COR-L47 (cell line): ENCODE data around the gene PSAP.

Experiments used
- DNase-seq: peaks from one replicate; lab custom pipeline; 2025; lab: John Stamatoyannopoulos, UW

Gene PSAP

GRCh38 chr10:71844695-71845094, 6.4 kb downstream of the PSAP start:
- DNase-seq = no peak

DNA sequence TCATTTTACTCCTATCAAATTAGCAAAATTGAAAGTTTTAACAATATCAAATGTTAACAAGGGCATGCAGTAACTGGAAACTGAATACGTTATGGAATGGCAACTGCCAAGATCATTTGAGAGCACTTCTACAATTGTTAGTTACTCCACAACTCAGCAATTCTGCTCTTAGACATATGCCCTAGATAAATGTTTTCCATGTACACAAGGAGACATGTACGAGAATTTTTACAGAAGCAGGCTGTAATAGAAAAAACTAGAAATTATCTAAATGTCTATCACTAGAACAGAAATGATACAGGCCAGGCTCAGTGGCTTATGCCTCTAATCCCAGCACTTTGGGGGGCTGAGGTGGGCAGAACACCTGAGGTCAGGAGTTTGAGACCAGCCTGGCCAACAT, 7.0 kb downstream of the PSAP start:
- no peak for DNase-seq

- DNase-seq = no peak
Observed at GRCh38 chr10:71842856-71843686, 8.0 kb downstream of the PSAP start.

GRCh38 chr10:71842422-71842821, 8.6 kb downstream of the PSAP start:
- no peak for DNase-seq

DNA sequence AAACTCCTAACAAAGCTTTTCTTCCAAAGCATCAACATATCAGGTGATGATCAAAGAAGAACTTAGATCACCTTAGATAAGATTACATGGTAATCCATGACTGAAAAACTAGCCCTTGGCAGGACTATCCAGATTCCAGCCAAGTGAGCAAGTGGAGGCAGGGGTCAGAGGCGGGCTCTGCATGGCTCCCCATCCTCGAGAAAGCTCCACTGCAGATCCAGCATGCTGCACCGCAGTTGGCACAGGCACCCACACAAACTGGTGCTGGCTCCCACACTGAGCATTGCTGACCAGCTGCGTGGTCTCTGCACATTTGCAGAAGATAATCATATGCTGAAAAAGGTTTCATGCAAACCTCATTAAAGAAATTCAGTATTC, 10.1 kb downstream of the PSAP start:
- DNase-seq = no peak

DNA sequence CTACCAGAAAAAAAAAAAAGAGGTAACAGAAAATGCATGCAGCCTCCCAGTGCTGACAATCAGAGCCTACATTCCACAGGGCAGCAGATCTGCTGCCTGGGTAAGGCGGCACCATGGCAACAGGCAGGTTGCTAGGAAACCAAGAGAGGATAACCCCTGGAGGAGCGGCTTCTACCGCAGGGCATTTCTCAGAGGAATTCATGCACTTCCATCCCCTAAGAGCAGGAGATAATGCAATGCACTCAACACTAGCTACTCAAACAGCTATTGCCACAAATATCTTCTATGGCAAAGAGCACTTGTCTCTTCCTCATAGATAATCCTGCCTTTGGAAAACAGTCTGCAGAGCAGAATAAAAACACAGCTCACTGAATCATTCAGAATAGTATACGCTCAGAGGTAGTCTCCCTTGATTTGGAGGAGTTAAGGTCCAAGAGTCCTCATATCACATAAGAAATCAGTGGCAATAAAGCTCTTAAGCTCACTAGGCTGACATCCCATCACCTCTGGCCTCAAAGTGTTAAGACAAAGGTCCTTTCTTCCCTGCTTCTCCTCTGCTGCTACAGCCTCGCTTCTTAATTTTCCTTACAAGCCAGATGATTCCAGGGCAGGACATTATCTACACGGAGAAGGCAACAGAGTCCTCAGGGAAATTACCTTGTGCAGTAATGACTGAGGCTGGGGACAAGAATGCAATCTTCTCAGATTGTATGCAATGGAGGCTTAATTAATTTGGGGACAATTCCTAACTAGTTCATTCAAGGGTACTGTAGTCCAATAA, 10.7 kb downstream of the PSAP start:
- peak; percentile 60 for DNase-seq

- no peak for DNase-seq
Observed at GRCh38 chr10:71838264-71839211, 12.5 kb downstream of the PSAP start.

DNA sequence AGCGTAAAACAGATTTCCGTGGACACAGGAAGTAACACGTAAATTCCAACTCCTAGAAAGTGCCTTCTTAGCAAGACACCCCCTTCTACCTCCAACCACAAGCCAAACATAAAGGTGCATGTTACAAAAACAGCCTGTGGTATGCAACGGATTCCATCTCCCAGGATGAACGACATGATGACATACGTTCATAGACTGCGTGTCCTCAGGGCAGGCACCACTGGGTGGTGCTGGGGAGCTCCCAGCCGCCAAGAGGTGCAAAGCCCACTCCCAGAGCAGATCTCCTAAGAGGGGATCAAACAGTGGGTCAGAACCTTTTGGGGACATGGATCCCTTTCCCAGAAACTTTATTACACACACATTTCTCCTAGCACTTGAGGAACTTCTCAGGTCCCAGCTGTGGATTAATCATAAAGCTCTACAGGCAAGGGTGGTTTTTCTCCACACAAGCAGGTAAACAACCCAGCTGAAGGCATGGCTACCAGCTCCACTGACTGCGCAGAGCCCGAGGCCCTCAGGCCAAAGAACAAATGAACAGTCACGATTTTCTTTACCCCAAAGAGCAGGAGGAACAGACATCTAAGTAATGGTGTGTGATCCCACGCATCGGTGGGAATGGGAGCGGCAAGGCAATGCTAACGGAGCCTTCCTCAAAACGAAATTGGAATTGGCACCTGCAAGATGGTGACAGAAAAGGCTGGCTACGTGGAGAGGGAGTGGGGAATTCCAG, 13.8 kb downstream of the PSAP start:
- DNase-seq = no peak

GRCh38 chr10:71836596-71836974, 14.5 kb downstream of the PSAP start:
- no peak for DNase-seq

- peak; percentile 28 for DNase-seq
Observed at GRCh38 chr10:71835671-71836595, 15.1 kb downstream of the PSAP start.

DNA sequence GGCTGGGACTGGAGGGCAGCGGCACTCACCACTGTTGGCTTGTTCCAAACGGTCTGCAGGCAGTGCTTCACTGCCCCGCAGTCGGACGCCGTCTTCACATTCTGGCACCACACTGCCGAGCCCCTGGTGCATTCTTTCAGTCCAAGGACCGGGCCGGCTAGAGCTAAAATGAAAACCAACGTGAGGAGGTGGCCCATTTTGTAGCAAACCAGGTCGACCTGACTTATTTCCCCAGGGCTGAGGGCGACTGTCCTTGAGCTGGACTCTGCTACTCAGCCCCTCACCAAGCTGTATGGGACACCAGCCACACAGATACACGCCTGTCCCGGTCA, 16.7 kb downstream of the PSAP start:
- DNase-seq = no peak

GRCh38 chr10:71833451-71834342, 17.4 kb downstream of the PSAP start:
- DNase-seq = no peak

DNA sequence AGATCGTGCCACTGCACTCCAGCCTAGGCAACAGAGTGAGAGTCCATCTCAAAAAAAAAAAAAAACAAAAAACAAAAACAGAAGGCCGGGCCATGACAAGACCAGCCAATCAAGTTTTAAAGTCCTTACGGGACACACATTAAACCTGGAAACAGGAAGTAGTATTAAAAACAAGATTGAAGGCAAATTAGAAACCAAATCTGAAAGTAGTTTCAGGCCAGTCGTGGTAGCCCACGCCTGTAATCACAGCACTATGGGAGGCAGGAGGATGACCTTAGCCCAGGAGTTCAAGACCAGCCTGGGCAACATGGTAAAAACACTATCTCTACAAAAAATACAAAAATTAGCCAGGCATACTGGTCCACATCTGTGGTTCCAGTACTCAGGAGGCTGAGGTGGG, 18.1 kb downstream of the PSAP start:
- DNase-seq = no peak

GRCh38 chr10:71831646-71832552, 19.2 kb downstream of the PSAP start:
- no peak for DNase-seq

- DNase-seq = no peak
Observed at GRCh38 chr10:71830726-71831125, 20.3 kb downstream of the PSAP start.

DNA sequence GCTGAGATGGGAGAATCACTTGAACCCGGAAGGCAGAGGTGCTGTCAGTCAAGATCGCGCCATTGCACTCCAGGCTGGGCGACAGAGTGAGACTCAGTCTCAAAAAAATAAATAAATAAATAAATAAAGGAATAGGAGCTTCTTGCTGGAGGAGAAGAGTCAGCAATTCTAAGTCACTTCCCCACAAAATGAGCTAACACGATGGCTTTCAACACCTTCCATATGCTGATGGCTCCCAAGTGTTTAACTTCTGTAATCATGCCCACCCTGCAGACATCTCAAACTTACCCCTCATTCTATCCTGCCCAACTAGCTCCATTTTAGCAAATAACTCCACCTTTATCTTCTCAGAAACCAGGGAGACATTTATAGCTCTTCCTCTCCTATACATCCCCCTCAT, 21.2 kb downstream of the PSAP start:
- no peak for DNase-seq

DNA sequence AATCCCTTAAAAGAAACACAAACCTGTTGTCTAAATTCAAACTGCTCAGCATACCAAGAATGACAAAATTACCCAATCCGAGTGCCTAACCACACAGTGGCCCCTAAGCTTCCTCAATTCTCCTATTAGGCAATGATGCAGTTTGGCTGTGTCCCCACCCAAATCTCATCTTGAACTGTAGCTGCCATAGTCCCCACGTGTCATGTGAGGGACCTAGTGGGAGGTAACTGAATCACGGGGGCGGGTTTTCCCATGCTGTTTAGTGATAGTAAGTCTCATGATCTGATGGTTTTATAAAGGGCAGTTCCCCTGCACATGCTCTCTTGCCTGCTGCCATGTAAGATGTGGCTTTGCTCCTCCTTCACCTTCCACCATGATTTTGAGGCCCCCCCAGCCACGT, 21.9 kb downstream of the PSAP start:
- no peak for DNase-seq

DNA sequence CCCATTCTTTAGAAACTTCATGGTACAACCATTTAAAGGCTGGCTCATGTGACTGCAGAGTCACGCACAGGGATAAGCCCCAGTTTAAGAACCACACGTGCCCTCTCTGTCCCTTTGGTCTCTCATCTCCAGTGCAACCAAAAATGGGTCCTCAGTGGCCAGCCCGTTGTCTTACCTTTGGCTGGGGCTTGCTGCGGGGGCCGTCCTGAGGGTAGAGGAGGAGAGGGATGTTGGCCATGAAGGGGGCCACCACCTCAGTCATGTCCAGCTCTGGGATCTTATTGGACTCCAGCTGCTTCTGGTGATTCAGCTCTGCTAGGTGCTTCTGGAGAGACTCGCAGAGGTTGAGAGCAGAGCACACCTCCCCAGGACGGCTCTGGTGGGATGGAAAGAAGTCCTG, 22.3 kb downstream of the PSAP start:
- no peak for DNase-seq

GRCh38 chr10:71827852-71828251, 23.2 kb downstream of the PSAP start:
- DNase-seq = no peak
